WI38 (cell line): ENCODE measurements around the gene SMYD3.

ENCODE experiments used
- H3K4me3 ChIP-seq: 2 replicates; pipeline ENCODE4 v1.5.1; 2011; ENCODE audit warnings: low read depth, mild to moderate bottlenecking, control low read depth, low read length
- TF ChIP-seq, protein P1 (sequence below): IDR thresholded peaks from 2 replicates; pipeline ENCODE4 v1.5.1; 2012; ENCODE audit warnings: low read depth, mild to moderate bottlenecking, control low read depth, low read length

SMYD3 gene

GRCh38 chr1:246308533-246309075 lies 198.5 kb downstream of the SMYD3 start:
- no peak overlapping the region for H3K4me3 ChIP-seq
- TF ChIP-seq, protein P1, sequence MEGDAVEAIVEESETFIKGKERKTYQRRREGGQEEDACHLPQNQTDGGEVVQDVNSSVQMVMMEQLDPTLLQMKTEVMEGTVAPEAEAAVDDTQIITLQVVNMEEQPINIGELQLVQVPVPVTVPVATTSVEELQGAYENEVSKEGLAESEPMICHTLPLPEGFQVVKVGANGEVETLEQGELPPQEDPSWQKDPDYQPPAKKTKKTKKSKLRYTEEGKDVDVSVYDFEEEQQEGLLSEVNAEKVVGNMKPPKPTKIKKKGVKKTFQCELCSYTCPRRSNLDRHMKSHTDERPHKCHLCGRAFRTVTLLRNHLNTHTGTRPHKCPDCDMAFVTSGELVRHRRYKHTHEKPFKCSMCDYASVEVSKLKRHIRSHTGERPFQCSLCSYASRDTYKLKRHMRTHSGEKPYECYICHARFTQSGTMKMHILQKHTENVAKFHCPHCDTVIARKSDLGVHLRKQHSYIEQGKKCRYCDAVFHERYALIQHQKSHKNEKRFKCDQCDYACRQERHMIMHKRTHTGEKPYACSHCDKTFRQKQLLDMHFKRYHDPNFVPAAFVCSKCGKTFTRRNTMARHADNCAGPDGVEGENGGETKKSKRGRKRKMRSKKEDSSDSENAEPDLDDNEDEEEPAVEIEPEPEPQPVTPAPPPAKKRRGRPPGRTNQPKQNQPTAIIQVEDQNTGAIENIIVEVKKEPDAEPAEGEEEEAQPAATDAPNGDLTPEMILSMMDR = no peak

DNA sequence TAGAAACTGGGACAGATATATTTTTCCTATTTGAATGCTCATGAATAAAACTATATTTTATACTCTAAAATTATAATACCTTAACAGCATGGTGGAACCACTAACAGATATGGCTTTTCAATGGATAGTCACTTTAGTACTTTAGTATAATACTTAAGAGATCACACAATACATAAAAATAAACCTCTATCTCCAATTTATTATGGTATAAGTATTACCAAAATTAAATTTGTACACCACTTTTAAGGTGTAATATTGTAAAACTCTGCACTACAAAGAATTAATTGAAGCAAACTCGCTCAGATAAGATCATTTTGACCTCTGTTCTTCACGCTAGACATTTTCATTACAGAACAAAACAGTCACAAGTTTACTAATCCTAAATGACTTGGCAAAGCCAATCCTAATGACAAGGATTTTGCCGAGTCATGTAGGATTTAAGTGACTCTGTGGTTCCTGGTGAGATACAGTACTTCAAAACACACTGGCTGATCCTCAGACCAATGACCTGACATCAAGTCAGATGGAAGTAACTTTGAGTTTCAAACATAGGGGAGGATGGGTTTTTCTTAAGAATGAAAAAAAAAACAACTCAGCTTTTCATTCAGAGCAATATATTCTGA lies 200.6 kb downstream of the SMYD3 start:
- H3K4me3 ChIP-seq = no peak overlapping the region
- TF ChIP-seq, protein P1 = no peak

DNA sequence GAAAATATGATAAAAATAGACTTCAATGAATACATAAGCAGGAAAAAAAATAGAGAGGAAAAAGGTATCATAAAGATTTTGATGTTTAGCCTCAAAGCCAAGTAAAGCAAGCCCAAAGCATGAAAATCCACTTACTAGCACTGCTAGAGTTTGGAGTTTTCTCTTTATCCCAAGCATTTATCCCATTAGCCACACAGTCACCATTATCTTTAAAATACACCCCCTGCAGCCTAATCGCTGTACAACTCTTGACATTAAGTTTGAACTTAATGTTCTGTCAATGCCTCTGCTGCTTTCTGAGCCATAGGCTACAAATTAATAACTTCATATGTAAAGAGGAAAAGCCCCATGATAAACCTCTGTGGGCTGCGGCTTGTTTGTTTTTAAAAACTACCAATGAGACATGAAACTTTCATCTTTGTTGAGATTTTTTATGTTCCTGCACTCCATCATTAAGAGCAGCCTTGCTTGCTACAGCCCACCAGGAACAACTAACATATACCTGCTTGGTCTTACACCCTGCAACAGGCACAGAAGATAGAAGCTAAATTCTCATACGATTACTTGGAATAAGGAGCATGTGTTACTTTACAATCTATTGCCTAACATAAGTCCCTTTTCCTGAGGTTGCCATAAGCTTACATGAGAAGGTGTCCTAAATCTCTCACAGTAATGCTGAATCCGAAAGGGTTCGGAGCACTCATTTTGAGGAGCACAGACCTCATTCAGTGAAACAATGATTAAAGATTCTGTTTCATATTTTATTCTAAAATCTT lies 202.4 kb downstream of the SMYD3 start:
- no peak overlapping the region for H3K4me3 ChIP-seq
- TF ChIP-seq, protein P1 = no peak

GRCh38 chr1:246302711-246303317 lies 204.3 kb downstream of the SMYD3 start:
- no peak overlapping the region for H3K4me3 ChIP-seq
- TF ChIP-seq, protein P1 = no peak

- TF ChIP-seq, protein P1 = no peak
These were observed 204.8 kb downstream of the SMYD3 start for GRCh38 chr1:246302251-246302625.

GRCh38 chr1:246301553-246302250 lies 205.4 kb downstream of the SMYD3 start:
- TF ChIP-seq, protein P1 = no peak
- no peak overlapping the region for H3K4me3 ChIP-seq

More at GRCh38 chr1:246302251-246302625, 204.8 kb downstream of the SMYD3 start:
- H3K4me3 ChIP-seq = no peak overlapping the region
